PC-3 (cell line): ENCODE results near the gene TBC1D2B.

ENCODE experiments used
- CTCF ChIP-seq: fragments of 300-600 bp; sonication (generic); conservative IDR thresholded peaks from 2 replicates; pipeline ENCODE4 v1.5.1; 2017; ENCODE audit warnings: antibody characterized with exemption, low read depth, mild to moderate bottlenecking, low read length
- EZH2 ChIP-seq: fragments of 300-600 bp; sonication (generic); IDR thresholded peaks from one replicate; pipeline ENCODE4 v1.6.1; 2017; ENCODE audit warnings: antibody characterized with exemption, mild to moderate bottlenecking, low read length; ENCODE audit not compliant: unreplicated experiment
- EZH2phosphoT487 ChIP-seq: fragments of 300-600 bp; sonication (generic); IDR thresholded peaks from 2 replicates; pipeline ENCODE4 v1.6.1; 2018; ENCODE audit warnings: mild to moderate bottlenecking, antibody characterized with exemption, low read length, borderline replicate concordance

- TF ChIP-seq CTCF (no peak), EZH2 (no peak), EZH2phosphoT487 (no peak)
Measured at GRCh38 chr15:78040653-78041244, 36.8 kb downstream of the TBC1D2B start.
